Measurements from ENCODE around the gene ARFIP2.

Gene ARFIP2

GRCh38 chr11:6440906-6441358 is 40.2 kb downstream of the ARFIP2 start, which contains the start of gene HPX:
HPX (minus strand) TSS chr11:6440987; CDS start chr11:6440963, 24 bp downstream.
- DNase-seq, result no peak

GRCh38 chr11:6438979-6439571 is 42.1 kb downstream of the ARFIP2 start:
- DNase-seq, result peak; percentile 76

- no peak for DNase-seq
Observed at GRCh38 chr11:6437993-6438392, 43.1 kb downstream of the ARFIP2 start.

GRCh38 chr11:6437423-6437822 is 43.7 kb downstream of the ARFIP2 start:
- no peak for DNase-seq

- peak; percentile 35 for DNase-seq
Observed at GRCh38 chr11:6433998-6434660, 47.0 kb downstream of the ARFIP2 start.

- DNase-seq, result no peak
Observed at GRCh38 chr11:6431861-6432260, 49.3 kb downstream of the ARFIP2 start.

GRCh38 chr11:6427516-6427915 is 53.6 kb downstream of the ARFIP2 start:
- DNase-seq, result no peak

Data from NCI-H69 (cell line).